Esophagus squamous epithelium (tissue), 5 donors: ENCODE results near the gene KLHL28. TPM values are rescaled to one million over a fixed set of nuclear protein-coding genes. Genes with fewer than 3 reads are reported as not detected.
"Not testable (repeated sequence)": the region's sequence is repeated elsewhere in the genome, so short reads cannot be mapped to it uniquely, and the experiment has no call there.

Experiments used
- DNase-seq: peaks from one replicate; lab custom pipeline; 2025; lab: John Stamatoyannopoulos, UW
- H3K27ac ChIP-seq, 4 donors: fragments of 200-600 bp; sonication (generic); one replicate each; pipeline ENCODE4 v1.5.1; 2016 to 2019; ENCODE audit warnings: mild to moderate bottlenecking in 1 of 4
- H3K27me3 ChIP-seq, 4 donors: fragments of 200-600 bp; sonication (generic); 1 replicate in 3 of 4; 2 replicates in 1 of 4; pipeline versions ENCODE4 v1.5.1 to v1.6.0; 2017 to 2021; ENCODE audit warnings: antibody characterized with exemption in 1 of 4
- H3K36me3 ChIP-seq, 3 donors: fragments of 200-600 bp; sonication (generic); one replicate each; pipeline ENCODE4 v1.5.1; 2016 to 2019
- H3K4me1 ChIP-seq, 3 donors: fragments of 200-600 bp; sonication (generic); one replicate each; pipeline ENCODE4 v1.5.1; 2017 to 2019
- H3K4me3 ChIP-seq, 4 donors: fragments of 200-600 bp; sonication (generic); 1 replicate in 3 of 4; 2 replicates in 1 of 4; pipeline ENCODE4 v1.5.1; 2016 to 2019; ENCODE audit warnings: mild to moderate bottlenecking in 2 of 4, moderate library complexity in 1 of 4
- H3K9me3 ChIP-seq, 3 donors: fragments of 200-600 bp; sonication (generic); one replicate each; pipeline ENCODE4 v1.5.1; 2016 to 2019
- CTCF ChIP-seq, 6 experiments: fragments of 450-650 bp in 4 of 6; fragments of 200-600 bp in 2 of 6; sonication (generic) in 2 of 6; IDR thresholded peaks; one replicate each; pipeline ENCODE4 v1.5.1; 2016 to 2019; ENCODE audit warnings: antibody characterized with exemption in 6 of 6, mild to moderate bottlenecking in 4 of 6, moderate library complexity in 4 of 6
- POLR2A ChIP-seq, 4 donors: fragments of 450-650 bp; IDR thresholded peaks; one replicate each; pipeline ENCODE4 v1.6.1; 2017; ENCODE audit warnings: antibody characterized with exemption in 4 of 4, mild to moderate bottlenecking in 4 of 4, moderate library complexity in 3 of 4
- WGBS, 2 donors: methylation state at CpG; one replicate each; pipeline ENCODE4 v1.1.5; 2018; 5-methylcytosine and 5-hydroxymethylcytosine counted together
- intact Hi-C: fragments of 100-400 bp; cut with DNase I; formaldehyde crosslinking; loops from one replicate; pipeline ENCODE4 v1.15.0; 2022
- total RNA-seq, 4 donors: library from RNA; depleted of rRNA; stranded (reverse); fragments of >200 nt; gene quantifications; one replicate each; pipeline ENCODE4 v1.1.0, GENCODE V29; 2016
- donor health status: DM: yes; HTN: yes; CAD: no.

Gene KLHL28
- total RNA-seq, 4 donors from 2014 or later: 7.2 to 10.3 (median 8.4) TPM

GRCh38 chr14:44896275-44897040 is 65.3 kb downstream of the KLHL28 start:
- H3K27me3 ChIP-seq: no peaks in the 10 kb centered on the region
- peak overlapping the region in 3 of 4 donors; percentile 70 to 91 (median 86) for H3K4me3 ChIP-seq
- TF ChIP-seq CTCF (IDR thresholded peaks at IDR 0.05) (no peak), POLR2A (IDR thresholded peaks at IDR 0.05) (no peak)
- no peak for DNase-seq
- intact Hi-C loops: no loop called here
- H3K36me3 ChIP-seq: peaks cover 0 to 7% (median 0%) of the 10 kb centered on the region in 3 donors
- WGBS, 2 donors: 81% methylated on average over 10 of the region's 10 CpGs
- H3K9me3 ChIP-seq: no peaks in the 10 kb centered on the region
- peak overlapping the region; percentile 97 to 99 (median 98) for H3K27ac ChIP-seq
- peaks cover 0 to 35% (median 0%) of the 10 kb centered on the region in 3 donors for H3K4me1 ChIP-seq

- intact Hi-C loops: no loop called here
- no peak for DNase-seq
- Histone ChIP-seq H3K9me3 (no peaks in the 10 kb centered on the region), H3K4me3 (no peak overlapping the region), H3K27ac (peak overlapping the region in 2 of 4 donors; percentile 97 to 99), H3K4me1 (peaks cover 0 to 28% (median 0%) of the 10 kb centered on the region in 3 donors), H3K36me3 (peaks cover 0 to under 1% (median 0%) of the 10 kb centered on the region in 3 donors), H3K27me3 (no peaks in the 10 kb centered on the region)
- TF ChIP-seq CTCF (IDR thresholded peaks at IDR 0.05) (no peak), POLR2A (IDR thresholded peaks at IDR 0.05) (no peak)
- 75 to 93% methylated on average over 2 of the region's 2 CpGs for WGBS, 2 donors
These were observed 66.0 kb downstream of the KLHL28 start for GRCh38 chr14:44895716-44896115.

- DNase-seq: no peak
- Histone ChIP-seq H3K36me3 (no peaks in the 10 kb centered on the region), H3K4me3 (no peak overlapping the region), H3K27ac (no peak overlapping the region), H3K9me3 (no peaks in the 10 kb centered on the region), H3K4me1 (peaks cover 0 to 17% (median 0%) of the 10 kb centered on the region in 3 donors), H3K27me3 (no peaks in the 10 kb centered on the region)
- 63 to 83% methylated on average over 2 of the region's 2 CpGs for WGBS, 2 donors
- TF ChIP-seq CTCF (IDR thresholded peaks at IDR 0.05) (no peak), POLR2A (IDR thresholded peaks at IDR 0.05) (no peak)
- intact Hi-C loops: no loop called here
These were observed 68.2 kb downstream of the KLHL28 start for GRCh38 chr14:44893535-44893934.

GRCh38 chr14:44891726-44892372 is 69.9 kb downstream of the KLHL28 start:
- H3K4me3 ChIP-seq, DNase-seq, H3K4me1 ChIP-seq, H3K36me3 ChIP-seq, intact Hi-C loops, H3K27me3 ChIP-seq, H3K27ac ChIP-seq, H3K9me3 ChIP-seq: not testable (repeated sequence)
- 31 to 60% methylated on average over 2 of the region's 3 CpGs for WGBS, 2 donors

GRCh38 chr14:44889595-44890471 is 71.9 kb downstream of the KLHL28 start:
- no peak for DNase-seq
- Histone ChIP-seq H3K36me3 (no peaks in the 10 kb centered on the region), H3K27me3 (no peaks in the 10 kb centered on the region), H3K27ac (no peak overlapping the region), H3K4me3 (no peak overlapping the region), H3K4me1 (no peaks in the 10 kb centered on the region), H3K9me3 (no peaks in the 10 kb centered on the region)
- intact Hi-C loops: no loop called here
- WGBS, 2 donors: 60 to 66% methylated on average over 4 of the region's 4 CpGs
- TF ChIP-seq CTCF (IDR thresholded peaks at IDR 0.05): no peak
- TF ChIP-seq POLR2A (IDR thresholded peaks at IDR 0.05): no peak
